OCI-LY1 (cell line): Measurements from ENCODE around the gene A2ML1.

ENCODE experiments used
- H2AFZ ChIP-seq: fragments of 200-600 bp; sonication (generic), shearing (Covaris generic); 2 replicates; pipeline ENCODE4 v1.6.0; 2014; ENCODE audit warnings: antibody characterized with exemption, mild to moderate bottlenecking, low read length
- H3F3A ChIP-seq: fragments of 200-600 bp; sonication (generic), shearing (Covaris generic); 2 replicates; pipeline ENCODE4 v1.6.0; 2014; ENCODE audit warnings: mild to moderate bottlenecking, antibody characterized with exemption, low read length, moderate library complexity; ENCODE audit not compliant: insufficient read depth
- H3K27ac ChIP-seq: fragments of 200-600 bp; sonication (generic); 2 replicates; pipeline ENCODE4 v1.5.1; 2014; ENCODE audit warnings: low read length, mixed run types, mild to moderate bottlenecking, low read depth; ENCODE audit not compliant: poor library complexity, severe bottlenecking
- H3K27me3 ChIP-seq: fragments of 200-600 bp; sonication (generic); 2 replicates; pipeline ENCODE4 v1.6.0; 2014; ENCODE audit warnings: antibody characterized with exemption, mild to moderate bottlenecking, low read length, moderate library complexity; ENCODE audit not compliant: insufficient read depth
- H3K36me3 ChIP-seq: fragments of 200-600 bp; sonication (generic); 2 replicates; pipeline ENCODE4 v1.6.1; 2014; ENCODE audit warnings: mild to moderate bottlenecking, antibody characterized with exemption, low read length, moderate library complexity, mixed read lengths; ENCODE audit not compliant: insufficient read depth
- H3K4me1 ChIP-seq: fragments of 200-600 bp; sonication (generic); 2 replicates; pipeline ENCODE4 v1.5.1; 2014; ENCODE audit warnings: mild to moderate bottlenecking, low read length, moderate library complexity; ENCODE audit not compliant: insufficient read depth, severe bottlenecking
- H3K4me2 ChIP-seq: fragments of 200-600 bp; sonication (generic), shearing (Covaris generic); 2 replicates; pipeline ENCODE4 v1.6.1; 2014; ENCODE audit warnings: low read length
- H3K4me3 ChIP-seq: fragments of 200-600 bp; sonication (generic); 2 replicates; pipeline ENCODE4 v1.5.1; 2014; ENCODE audit warnings: low read length, low read depth, mild to moderate bottlenecking, mixed read lengths; ENCODE audit not compliant: poor library complexity, severe bottlenecking
- H3K79me2 ChIP-seq: fragments of 200-600 bp; shearing (Covaris generic); 2 replicates; pipeline ENCODE4 v1.6.1; 2016; ENCODE audit warnings: mixed run types, low read length, mixed read lengths; ENCODE audit not compliant: insufficient read depth
- H3K9ac ChIP-seq: fragments of 200-600 bp; sonication (generic), shearing (Covaris generic); 2 replicates; pipeline ENCODE4 v1.6.1; 2014; ENCODE audit warnings: mild to moderate bottlenecking, low read length, mixed read lengths
- H3K9me2 ChIP-seq: fragments of 200-600 bp; sonication (generic), shearing (Covaris generic); 2 replicates; pipeline ENCODE4 v1.6.1; 2014; ENCODE audit warnings: low read depth, mild to moderate bottlenecking, low read length, mixed read lengths
- H3K9me3 ChIP-seq: fragments of 200-600 bp; shearing (Covaris generic); 2 replicates; pipeline ENCODE4 v1.6.1; 2014; ENCODE audit warnings: low read length, mixed read lengths
- H4K20me1 ChIP-seq: fragments of 200-600 bp; sonication (generic), shearing (Covaris generic); 2 replicates; pipeline ENCODE4 v1.6.0; 2016; ENCODE audit warnings: mild to moderate bottlenecking, low read length; ENCODE audit not compliant: insufficient read depth
- CTCF ChIP-seq: fragments of 200-600 bp; sonication (generic), shearing (Covaris generic); IDR thresholded peaks from 2 replicates; pipeline ENCODE4 v1.5.1; 2017; ENCODE audit warnings: mild to moderate bottlenecking, antibody characterized with exemption, low read length, moderate library complexity, mixed read lengths
- EZH2 ChIP-seq: fragments of 200-600 bp; sonication (generic), shearing (Covaris generic); IDR thresholded peaks from 2 replicates; pipeline ENCODE4 v1.8.0; 2017; ENCODE audit warnings: borderline replicate concordance, mixed run types, mild to moderate bottlenecking, antibody characterized with exemption, low read length, moderate library complexity, mixed read lengths

The A2ML1 gene

GRCh38 chr12:8822298-8822697 is at the start of gene A2ML1:
A2ML1 (plus strand) TSS chr12:8822621; CDS start chr12:8822652, 31 bp downstream.
- 0 out of 2 replicates have a peak, but pooled peaks cover 3% of the 10 kb centered on the region for H3K9me3 ChIP-seq
- H3K27me3 ChIP-seq = no peaks in the 10 kb centered on the region
- H3K4me3 ChIP-seq = peak within 1 kb of the TSS; percentile 12
- H4K20me1 ChIP-seq = no peaks in the 10 kb centered on the region
- no peaks in the 10 kb centered on the region for H3F3A ChIP-seq
- H3K9me2 ChIP-seq = no peaks in the 10 kb centered on the region
- no peaks in the 10 kb centered on the region for H3K79me2 ChIP-seq
- peaks cover 20% of the 10 kb centered on the region for H3K4me1 ChIP-seq
- no peaks in the 10 kb centered on the region for H3K36me3 ChIP-seq
- H3K4me2 ChIP-seq = peak within 1 kb of the TSS; percentile 38
- peak within 1 kb of the TSS; percentile 43 for H2AFZ ChIP-seq
- peak within 1 kb of the TSS; percentile 31; the same call in 1 of the 2 replicates for H3K9ac ChIP-seq
- no peak for TF ChIP-seq CTCF
- peak within 1 kb of the TSS; percentile 65 for H3K27ac ChIP-seq

- Histone ChIP-seq H3K4me2 (peak overlapping the region; percentile 61), H3K9ac (peak overlapping the region; percentile 48; the same call in 1 of the 2 replicates), H3K36me3 (peaks cover 56% of the 10 kb centered on the region; the same call in 1 of the 2 replicates), H3K27ac (peak overlapping the region; percentile 78), H3K27me3 (no peaks in the 10 kb centered on the region), H3K4me1 (peaks cover 40% of the 10 kb centered on the region), H3K4me3 (peak overlapping the region; percentile 34), H4K20me1 (no peaks in the 10 kb centered on the region), H3F3A (0 out of 2 replicates have a peak, but pooled peaks cover 4% of the 10 kb centered on the region), H3K79me2 (no peaks in the 10 kb centered on the region), H2AFZ (no peak overlapping the region), H3K9me3 (no peaks in the 10 kb centered on the region), H3K9me2 (no peaks in the 10 kb centered on the region)
- TF ChIP-seq CTCF (no peak), EZH2 (no peak)
Observed at GRCh38 chr12:8773461-8773860, 49.0 kb upstream of the A2ML1 start.

- TF ChIP-seq CTCF (no peak), EZH2 (no peak)
- H3K9me2 ChIP-seq = no peaks in the 10 kb centered on the region
- peaks cover 58% of the 10 kb centered on the region; the same call in 1 of the 2 replicates for H3K36me3 ChIP-seq
Observed at GRCh38 chr12:8779281-8779680, 43.1 kb upstream of the A2ML1 start.

More at GRCh38 chr12:8779281-8779680, 43.1 kb upstream of the A2ML1 start:
- H3F3A ChIP-seq = 0 out of 2 replicates have a peak, but pooled peaks cover 4% of the 10 kb centered on the region
- H3K27ac ChIP-seq = no peak overlapping the region
- peaks cover 5% of the 10 kb centered on the region for H3K4me1 ChIP-seq
- no peaks in the 10 kb centered on the region for H3K27me3 ChIP-seq
- no peak overlapping the region for H2AFZ ChIP-seq
- no peaks in the 10 kb centered on the region for H3K79me2 ChIP-seq
- H4K20me1 ChIP-seq = no peaks in the 10 kb centered on the region
- H3K4me2 ChIP-seq = no peak overlapping the region
- no peaks in the 10 kb centered on the region for H3K9me3 ChIP-seq
- H3K9ac ChIP-seq = no peak overlapping the region
- H3K4me3 ChIP-seq = no peak overlapping the region
